Activated CD8-positive, alpha-beta memory T cell treated with anti-CD3 and anti-CD28 coated beads, Interleukin-2, amount 50 U/mL, for 1 hour (primary cell): ENCODE results near the gene CTNNA2.

Experiments
- DNase-seq: peaks from one replicate; pipeline ENCODE4 v3.0.0-alpha.2; 2020; ENCODE audit errors: extremely low read depth

The CTNNA2 gene

GRCh38 chr2:79512442-79513401 is at the start of gene CTNNA2:
CTNNA2 (plus strand) TSS chr2:79513051.
- no peak for DNase-seq

- DNase-seq, result no peak
Observed at GRCh38 chr2:79487399-79487798, 25.5 kb upstream of the CTNNA2 start.

GRCh38 chr2:79511320-79511951 is 1.4 kb upstream of the CTNNA2 start:
- DNase-seq, result no peak

- no peak for DNase-seq
Observed at GRCh38 chr2:79513711-79514110, 860 bp downstream of the CTNNA2 start.

- no peak for DNase-seq
Observed at GRCh38 chr2:79529636-79530035, 16.8 kb downstream of the CTNNA2 start.

- no peak for DNase-seq
Observed at GRCh38 chr2:79530443-79530842, 17.6 kb downstream of the CTNNA2 start.

GRCh38 chr2:79547568-79547967 is 34.7 kb downstream of the CTNNA2 start:
- DNase-seq, result no peak

- no peak for DNase-seq
Observed at GRCh38 chr2:79552653-79553052, 39.8 kb downstream of the CTNNA2 start.

GRCh38 chr2:79554899-79555298 is 42.0 kb downstream of the CTNNA2 start:
- DNase-seq, result no peak

- no peak for DNase-seq
Observed at GRCh38 chr2:79564065-79564464, 51.2 kb downstream of the CTNNA2 start.

GRCh38 chr2:79569048-79569447 is 56.2 kb downstream of the CTNNA2 start:
- no peak for DNase-seq

GRCh38 chr2:79573895-79574674 is 61.2 kb downstream of the CTNNA2 start:
- no peak for DNase-seq

GRCh38 chr2:79576451-79576850 is 63.6 kb downstream of the CTNNA2 start:
- DNase-seq, result no peak

GRCh38 chr2:79578952-79579351 is 66.1 kb downstream of the CTNNA2 start:
- DNase-seq, result no peak

- no peak for DNase-seq
Observed at GRCh38 chr2:79580175-79580574, 67.3 kb downstream of the CTNNA2 start.

- no peak for DNase-seq
Observed at GRCh38 chr2:79585701-79586433, 73.0 kb downstream of the CTNNA2 start.

GRCh38 chr2:79591281-79591680 is 78.4 kb downstream of the CTNNA2 start:
- DNase-seq, result no peak

- no peak for DNase-seq
Observed at GRCh38 chr2:79593237-79593867, 80.5 kb downstream of the CTNNA2 start.

GRCh38 chr2:79596403-79596802 is 83.6 kb downstream of the CTNNA2 start:
- no peak for DNase-seq

- no peak for DNase-seq
Observed at GRCh38 chr2:79604748-79605147, 91.9 kb downstream of the CTNNA2 start.

- no peak for DNase-seq
Observed at GRCh38 chr2:79611448-79612016, 98.7 kb downstream of the CTNNA2 start.
